BLaER1 treated with 17β-estradiol and CSF1 and Interleukin-3, amounts not matched to agents 10 nM and 100 nM (cell line): Measurements from ENCODE around the gene HOOK1.
"Not testable (repeated sequence)": the region's sequence is repeated elsewhere in the genome, so short reads cannot be mapped to it uniquely, and the experiment has no call there.

Experiments
- H3K27ac ChIP-seq, 11 experiments: shearing (Covaris generic); formaldehyde crosslinking; 2 replicates each; pipeline ENCODE4 v1.8.1; 2022
- H3K27me3 ChIP-seq, 11 experiments: shearing (Covaris generic); formaldehyde crosslinking; 2 replicates each; pipeline ENCODE4 v1.8.1; 2022
- H3K36me3 ChIP-seq, 11 experiments: shearing (Covaris generic); formaldehyde crosslinking; 2 replicates each; pipeline ENCODE4 v1.8.1; 2022
- H3K4me1 ChIP-seq, 10 experiments: shearing (Covaris generic); formaldehyde crosslinking; 2 replicates each; pipeline ENCODE4 v1.8.1; 2022
- H3K4me2 ChIP-seq, 11 experiments: shearing (Covaris generic); formaldehyde crosslinking; 2 replicates each; pipeline ENCODE4 v1.8.1; 2022
- H3K4me3 ChIP-seq, 10 experiments: shearing (Covaris generic); formaldehyde crosslinking; 2 replicates each; pipeline ENCODE4 v1.8.1; 2022
- H3K9ac ChIP-seq, 11 experiments: shearing (Covaris generic); formaldehyde crosslinking; 2 replicates each; pipeline ENCODE4 v1.8.1; 2022
- H3K9me3 ChIP-seq, 11 experiments: shearing (Covaris generic); formaldehyde crosslinking; replicated peaks in 1 of 11; 2 replicates each; pipeline ENCODE4 v1.8.1; 2022
- H4K20me1 ChIP-seq, 11 experiments: shearing (Covaris generic); formaldehyde crosslinking; 2 replicates each; pipeline ENCODE4 v1.8.1; 2022
- Cebpa-rat ChIP-seq, 11 experiments: shearing (Covaris generic); IDR thresholded peaks; 2 replicates each; pipeline ENCODE4 v1.8.1; 2022

HOOK1 gene

GRCh38 chr1:59846209-59846894, 31.6 kb downstream of the HOOK1 start:
- Histone ChIP-seq H4K20me1 (no peaks in the 10 kb centered on the region), H3K9me3 (no peaks in the 10 kb centered on the region), H3K4me2 (no peak overlapping the region), H3K36me3 (no peaks in the 10 kb centered on the region), H3K4me3 (no peak overlapping the region), H3K27ac (no peak overlapping the region), H3K4me1 (no peaks in the 10 kb centered on the region), H3K27me3 (no peaks in the 10 kb centered on the region), H3K9ac (no peak overlapping the region)
- TF ChIP-seq Cebpa-rat (IDR thresholded peaks at IDR 0.05): no peak

- Histone ChIP-seq H4K20me1 (no peaks in the 10 kb centered on the region), H3K9me3 (no peaks in the 10 kb centered on the region), H3K36me3 (no peaks in the 10 kb centered on the region), H3K27me3 (no peaks in the 10 kb centered on the region), H3K27ac (no peak overlapping the region), H3K4me1 (no peaks in the 10 kb centered on the region), H3K9ac (no peak overlapping the region), H3K4me3 (no peak overlapping the region), H3K4me2 (no peak overlapping the region)
- no peak for TF ChIP-seq Cebpa-rat (IDR thresholded peaks at IDR 0.05)
Measured at GRCh38 chr1:59846895-59847282, 32.1 kb downstream of the HOOK1 start.

GRCh38 chr1:59852117-59852516, 37.4 kb downstream of the HOOK1 start:
- no peak overlapping the region for H3K27ac ChIP-seq
- H4K20me1 ChIP-seq: no peaks in the 10 kb centered on the region
- TF ChIP-seq Cebpa-rat (IDR thresholded peaks at IDR 0.05): no peak
- no peaks in the 10 kb centered on the region for H3K27me3 ChIP-seq
- H3K36me3 ChIP-seq: no peaks in the 10 kb centered on the region
- H3K9me3 ChIP-seq: peaks cover 0 to 7% (median 0%) of the 10 kb centered on the region in 11 experiments; a peak in 2 of 22 replicates
- no peak overlapping the region for H3K4me2 ChIP-seq
- no peak overlapping the region for H3K4me3 ChIP-seq
- H3K9ac ChIP-seq: no peak overlapping the region
- no peaks in the 10 kb centered on the region for H3K4me1 ChIP-seq

- not testable (repeated sequence) for H3K4me3 ChIP-seq, H3K9me3 ChIP-seq, H3K9ac ChIP-seq, H3K27me3 ChIP-seq, H4K20me1 ChIP-seq, H3K27ac ChIP-seq, H3K4me2 ChIP-seq, H3K4me1 ChIP-seq, H3K36me3 ChIP-seq
Measured at GRCh38 chr1:59855297-59855696, 40.5 kb downstream of the HOOK1 start.

- H3K4me1 ChIP-seq: no peaks in the 10 kb centered on the region
- no peak overlapping the region for H3K4me2 ChIP-seq
- TF ChIP-seq Cebpa-rat (IDR thresholded peaks at IDR 0.05): no peak
- H3K9me3 ChIP-seq: peaks cover 0 to 7% (median 0%) of the 10 kb centered on the region in 11 experiments; a peak in 2 of 22 replicates
- H3K36me3 ChIP-seq: no peaks in the 10 kb centered on the region
- H3K27me3 ChIP-seq: no peaks in the 10 kb centered on the region
- no peaks in the 10 kb centered on the region for H4K20me1 ChIP-seq
- no peak overlapping the region for H3K27ac ChIP-seq
- no peak overlapping the region for H3K4me3 ChIP-seq
- H3K9ac ChIP-seq: no peak overlapping the region
Measured at GRCh38 chr1:59856725-59857338, 42.1 kb downstream of the HOOK1 start.

GRCh38 chr1:59857679-59858354, 43.1 kb downstream of the HOOK1 start:
- Histone ChIP-seq H3K4me1 (no peaks in the 10 kb centered on the region), H3K9ac (no peak overlapping the region), H3K27me3 (no peaks in the 10 kb centered on the region), H3K36me3 (no peaks in the 10 kb centered on the region), H4K20me1 (no peaks in the 10 kb centered on the region), H3K4me2 (no peak overlapping the region), H3K27ac (no peak overlapping the region), H3K4me3 (no peak overlapping the region), H3K9me3 (peaks cover 0 to 7% (median 0%) of the 10 kb centered on the region in 11 experiments; a peak in 2 of 22 replicates)
- TF ChIP-seq Cebpa-rat (IDR thresholded peaks at IDR 0.05): no peak

GRCh38 chr1:59866462-59866861, 51.7 kb downstream of the HOOK1 start:
- no peak overlapping the region for H3K27ac ChIP-seq
- no peaks in the 10 kb centered on the region for H3K36me3 ChIP-seq
- TF ChIP-seq Cebpa-rat (IDR thresholded peaks at IDR 0.05): no peak
- no peak overlapping the region for H3K9ac ChIP-seq
- H3K27me3 ChIP-seq: no peaks in the 10 kb centered on the region
- H3K9me3 ChIP-seq: no peaks in the 10 kb centered on the region
- no peaks in the 10 kb centered on the region for H4K20me1 ChIP-seq
- H3K4me2 ChIP-seq: no peak overlapping the region
- no peaks in the 10 kb centered on the region for H3K4me1 ChIP-seq
- no peak overlapping the region for H3K4me3 ChIP-seq

GRCh38 chr1:59871746-59872145, 57.0 kb downstream of the HOOK1 start:
- Histone ChIP-seq H3K9ac (no peak overlapping the region), H3K4me1 (no peaks in the 10 kb centered on the region), H3K9me3 (peaks cover 3 to 5% (median 4%) of the 10 kb centered on the region in 11 experiments; a peak in 16 of 22 replicates), H3K4me3 (no peak overlapping the region), H3K27ac (no peak overlapping the region), H3K27me3 (no peaks in the 10 kb centered on the region), H4K20me1 (no peaks in the 10 kb centered on the region), H3K4me2 (no peak overlapping the region), H3K36me3 (no peaks in the 10 kb centered on the region)
- TF ChIP-seq Cebpa-rat (IDR thresholded peaks at IDR 0.05): no peak

- no peaks in the 10 kb centered on the region for H4K20me1 ChIP-seq
- no peaks in the 10 kb centered on the region for H3K27me3 ChIP-seq
- H3K9me3 ChIP-seq: peaks cover 15 to 24% (median 23%) of the 10 kb centered on the region in 11 experiments
- H3K4me3 ChIP-seq: no peak overlapping the region
- no peak for TF ChIP-seq Cebpa-rat (IDR thresholded peaks at IDR 0.05)
- no peaks in the 10 kb centered on the region for H3K4me1 ChIP-seq
- H3K36me3 ChIP-seq: no peaks in the 10 kb centered on the region
- H3K27ac ChIP-seq: no peak overlapping the region
- no peak overlapping the region for H3K4me2 ChIP-seq
- no peak overlapping the region for H3K9ac ChIP-seq
Measured at GRCh38 chr1:59877108-59877682, 62.4 kb downstream of the HOOK1 start.
